GM12878 (cell line): Measurements from ENCODE around the gene ANKS1A. TPM values are rescaled to one million over a fixed set of nuclear protein-coding genes. Genes with fewer than 3 reads are reported as not detected.

Source experiments
- ATAC-seq: fragments of 200-7000 bp; cut with Tn5 transposase; 3 replicates; pipeline ENCODE4 v1.9.1; 2020; ENCODE audit warnings: mild to moderate bottlenecking, moderate library complexity
- BruUV-seq: library from RNA; stranded (reverse); fragments of 400-500 nt; replicated peaks from 2 replicates; lab custom pipeline; 2021; lab: Mats Ljungman, UMichigan
- CTCF ChIA-PET: fragments of 300-600 bp; sonication (Branson Sonifier 250); formaldehyde crosslinking; extraction: SDS; loops from one replicate; lab custom pipeline; 2021; ENCODE audit warnings: inconsistent platforms; lab: Yijun Ruan, JAX
- POLR2A ChIA-PET: fragments of 350-600 bp; formaldehyde crosslinking; extraction: SDS; loops from one replicate; lab custom pipeline; 2021; ENCODE audit warnings: inconsistent platforms; lab: Charles Lee
- RAD21 ChIA-PET: fragments of 300-600 bp; sonication (Branson Sonifier 250); formaldehyde crosslinking; loops from one replicate; lab custom pipeline; 2023; ENCODE audit warnings: antibody characterized with exemption; ENCODE audit not compliant: unreplicated experiment; lab: Charles Lee
- SMC1A ChIA-PET: fragments of 300-600 bp; sonication (Branson Sonifier 250); formaldehyde crosslinking; loops from one replicate; lab custom pipeline; 2023; ENCODE audit not compliant: unreplicated experiment, uncharacterized antibody; lab: Charles Lee
- DNase-seq: peaks from one replicate; pipeline ENCODE4 v3.0.0-alpha.2; 2011; ENCODE audit warnings: low read depth, low spot score
- FAIRE-seq: peaks from 3 replicates; lab custom pipeline; 2011; peaks lifted over from hg19 to GRCh38; lab: Jason Lieb, UNC
- H2AFZ ChIP-seq: 2 replicates; pipeline ENCODE4 v1.6.0; 2011; ENCODE audit warnings: low read depth, low read length, control low read depth; ENCODE audit not compliant: control insufficient read depth
- H3K27ac ChIP-seq: 2 replicates; pipeline ENCODE4 v1.5.1; 2011; ENCODE audit warnings: control low read depth; ENCODE audit not compliant: control insufficient read depth, insufficient read depth
- H3K27me3 ChIP-seq, 2 experiments: replicated peaks in 1 of 2; 2 replicates each; pipeline versions ENCODE4 v1.6.0 to v1.6.1; 2011; ENCODE audit warnings: low read length in 1 of 2; ENCODE audit not compliant: control insufficient read depth in 2 of 2, insufficient read depth in 2 of 2
- H3K36me3 ChIP-seq, 2 experiments: 2 replicates each; pipeline ENCODE4 v1.5.1; 2011; ENCODE audit warnings: low read length in 1 of 2; ENCODE audit not compliant: control insufficient read depth in 2 of 2, insufficient read depth in 2 of 2
- H3K4me1 ChIP-seq: 2 replicates; pipeline ENCODE4 v1.6.1; 2011; ENCODE audit warnings: mild to moderate bottlenecking, low read length, moderate library complexity, mixed read lengths; ENCODE audit not compliant: control insufficient read depth, insufficient read depth
- H3K4me2 ChIP-seq: 2 replicates; pipeline ENCODE4 v1.6.0; 2011; ENCODE audit warnings: control low read depth; ENCODE audit not compliant: control insufficient read depth, insufficient read depth
- H3K4me3 ChIP-seq: fragments of 200-600 bp; sonication (generic); 2 replicates; pipeline ENCODE4 v1.5.1; 2016
- H3K79me2 ChIP-seq: 2 replicates; pipeline ENCODE4 v1.6.0; 2011; ENCODE audit warnings: low read length; ENCODE audit not compliant: control insufficient read depth, insufficient read depth
- H3K9ac ChIP-seq: 2 replicates; pipeline ENCODE4 v1.8.0; 2011; ENCODE audit warnings: low read length, control low read depth, mixed read lengths; ENCODE audit not compliant: control insufficient read depth, insufficient read depth
- H3K9me3 ChIP-seq: replicated peaks from 3 replicates; pipeline ENCODE4 v1.5.1; 2011; ENCODE audit warnings: mild to moderate bottlenecking, low read length; ENCODE audit not compliant: control insufficient read depth, insufficient read depth
- H4K20me1 ChIP-seq: 2 replicates; pipeline ENCODE4 v1.6.0; 2011; ENCODE audit not compliant: control insufficient read depth, insufficient read depth
- E4F1 ChIP-seq: fragments of 450-650 bp; IDR thresholded peaks from 2 replicates; pipeline ENCODE4 v1.6.1; 2018; ENCODE audit warnings: borderline replicate concordance, mild to moderate bottlenecking; ENCODE audit not compliant: partially characterized antibody
- STAT3 ChIP-seq: IDR thresholded peaks from 2 replicates; pipeline ENCODE4 v1.6.1; 2011; ENCODE audit warnings: low read depth, low read length, improper control_type of control experiment
- ZNF217 ChIP-seq: fragments of 450-650 bp; IDR thresholded peaks from 2 replicates; pipeline ENCODE4 v1.6.1; 2017; ENCODE audit warnings: antibody characterized with exemption, mild to moderate bottlenecking
- ZSCAN29 ChIP-seq: fragments of 450-650 bp; IDR thresholded peaks from 2 replicates; pipeline ENCODE4 v1.6.1; 2017; ENCODE audit warnings: mild to moderate bottlenecking, moderate library complexity
- WGBS: methylation state at CpG from one replicate; pipeline ENCODE4 v1.1.6; 2016; ENCODE audit warnings: low lambda C conversion rate; ENCODE audit not compliant: insufficient replicate concordance, insufficient coverage; ENCODE audit errors: missing lambda C conversion rate; 5-methylcytosine and 5-hydroxymethylcytosine counted together
- in situ Hi-C: fragments of 300-500 bp; cut with MboI; formaldehyde crosslinking; loops from 9 replicates; pipeline ENCODE4 v1.14.3; 2018; ENCODE audit warnings: mixed read lengths
- intact Hi-C: fragments of 100-400 bp; cut with micrococcal nuclease; formaldehyde crosslinking; loops from one replicate; pipeline ENCODE4 v1.14.2; 2022; ENCODE audit not compliant: unreplicated experiment
- polyA plus RNA-seq, 11 experiments: library from polyadenylated mRNA; depleted of rRNA in 4 of 11; unstranded in 6 of 11; stranded (reverse) in 5 of 11; fragments of >200 nt; fragmentation: Nextera tagmentation in 4 of 11; fragmentation: Illumina TruSeq in 1 of 11; extraction: Ambion mirVana in 4 of 11; extraction: Trizol in 1 of 11; gene quantifications; 1 replicate in 1 of 11; 2 replicates in 10 of 11; pipeline versions ENCODE4 v1.2.1 to v1.2.3, GENCODE V29; 2011 to 2016; ENCODE audit warnings: inconsistent platforms in 2 of 11, missing spikeins in 2 of 11, low read depth in 1 of 11
- total RNA-seq, 4 experiments: library from RNA; depleted of rRNA in 3 of 4; stranded (reverse); fragments of >200 nt in 3 of 4; fragmentation: Illumina TruSeq in 1 of 4; extraction: Trizol in 1 of 4; gene quantifications; 2 replicates each; pipeline versions ENCODE4 v1.2.1 to v1.2.3, GENCODE V29; 2013 to 2021
- TF ChIP-seq, protein P1 (sequence below): fragments of 450-650 bp; IDR thresholded peaks from 2 replicates; pipeline ENCODE4 v1.6.1; 2017; ENCODE audit warnings: low read depth, mild to moderate bottlenecking, moderate library complexity

Gene ANKS1A
- total and polyA plus RNA-seq, 10 of the 15 experiments (the other 5 are each of a cell fraction or from before 2014, with no cell fraction given): 0.60 to 7.0 (median 3.0) TPM

GRCh38 chr6:35050757-35051330 is 161.8 kb downstream of the ANKS1A start (continued):
- TF ChIP-seq, protein P1, sequence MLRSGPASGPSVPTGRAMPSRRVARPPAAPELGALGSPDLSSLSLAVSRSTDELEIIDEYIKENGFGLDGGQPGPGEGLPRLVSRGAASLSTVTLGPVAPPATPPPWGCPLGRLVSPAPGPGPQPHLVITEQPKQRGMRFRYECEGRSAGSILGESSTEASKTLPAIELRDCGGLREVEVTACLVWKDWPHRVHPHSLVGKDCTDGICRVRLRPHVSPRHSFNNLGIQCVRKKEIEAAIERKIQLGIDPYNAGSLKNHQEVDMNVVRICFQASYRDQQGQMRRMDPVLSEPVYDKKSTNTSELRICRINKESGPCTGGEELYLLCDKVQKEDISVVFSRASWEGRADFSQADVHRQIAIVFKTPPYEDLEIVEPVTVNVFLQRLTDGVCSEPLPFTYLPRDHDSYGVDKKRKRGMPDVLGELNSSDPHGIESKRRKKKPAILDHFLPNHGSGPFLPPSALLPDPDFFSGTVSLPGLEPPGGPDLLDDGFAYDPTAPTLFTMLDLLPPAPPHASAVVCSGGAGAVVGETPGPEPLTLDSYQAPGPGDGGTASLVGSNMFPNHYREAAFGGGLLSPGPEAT: no peak

GRCh38 chr6:35051396-35051795 is 162.3 kb downstream of the ANKS1A start:
- RAD21 ChIA-PET: no interaction called here
- DNase-seq: no peak

More at GRCh38 chr6:35051396-35051795, 162.3 kb downstream of the ANKS1A start:
- Histone ChIP-seq H3K4me3 (no peak overlapping the region), H3K9me3 (no peaks in the 10 kb centered on the region), H2AFZ (no peak overlapping the region), H3K79me2 (no peaks in the 10 kb centered on the region), H4K20me1 (no peaks in the 10 kb centered on the region), H3K27ac (no peak overlapping the region), H3K9ac (no peak overlapping the region), H3K4me2 (no peak overlapping the region), H3K4me1 (0 out of 2 replicates have a peak, but pooled peaks cover 3% of the 10 kb centered on the region), H3K36me3 (no peaks in the 10 kb centered on the region), H3K27me3 (no peaks in the 10 kb centered on the region)
- WGBS: 89% methylated on average over 7 of the region's 7 CpGs
- ChIA-PET CTCF (no interaction called here), SMC1A (interaction anchor here (1.1 kb wide), 1 partner anchor 105 kb away, joined by 3 read pairs; no protein-coding TSS in a partner anchor), POLR2A (no interaction called here)
- no peak for TF ChIP-seq STAT3
- TF ChIP-seq E4F1: no peak
- no peak for TF ChIP-seq ZSCAN29
- no peak for TF ChIP-seq ZNF217
- in situ Hi-C loops: no loop called here
- FAIRE-seq: no peak
- no TSS peak for BruUV-seq
- no peak for ATAC-seq
- intact Hi-C loops: no loop called here
